HepG2 (cell line): ENCODE measurements around the gene SLC6A8. TPM values are rescaled to one million over a fixed set of nuclear protein-coding genes. Genes with fewer than 3 reads are reported as not detected.

Source experiments
- DR1 ChIP-seq: sonication (generic); formaldehyde crosslinking; IDR thresholded peaks from 2 replicates; pipeline ENCODE4 v1.8.0; 2021; ENCODE audit warnings: mild to moderate bottlenecking, missing genetic modification reagents, inconsistent platforms
- HNF4A ChIP-seq: sonication (generic); formaldehyde crosslinking; IDR thresholded peaks from 2 replicates; pipeline ENCODE4 v1.4.0; 2020; ENCODE audit warnings: missing genetic modification reagents
- HNRNPL ChIP-seq: fragments of 200-400 bp; formaldehyde crosslinking; IDR thresholded peaks from 2 replicates; pipeline ENCODE4 v1.6.1; 2017; ENCODE audit warnings: mild to moderate bottlenecking, low read depth, low read length
- RXRB ChIP-seq: IDR thresholded peaks from 2 replicates; pipeline ENCODE4 v1.6.1; 2016; ENCODE audit warnings: borderline replicate concordance, missing genetic modification reagents, missing compliant biosample characterization
- SAP130 ChIP-seq: IDR thresholded peaks from 2 replicates; pipeline ENCODE4 v1.6.1; 2016; ENCODE audit warnings: low read depth
- SOX6 ChIP-seq, 2 experiments: fragments of 450-650 bp in 1 of 2; sonication (generic) in 1 of 2; formaldehyde crosslinking in 1 of 2; IDR thresholded peaks; 2 replicates each; pipeline versions ENCODE4 v1.4.0 to v1.6.1; 2017 to 2020; ENCODE audit warnings: antibody characterized with exemption in 1 of 2, mild to moderate bottlenecking in 1 of 2, missing genetic modification reagents in 1 of 2
- TCF7 ChIP-seq: sonication (generic); IDR thresholded peaks from 2 replicates; pipeline ENCODE4 v1.6.1; 2016; ENCODE audit warnings: antibody characterized with exemption, low read depth
- TFAP4 ChIP-seq: sonication (generic); IDR thresholded peaks from 2 replicates; pipeline ENCODE4 v1.6.1; 2016; ENCODE audit warnings: low read depth, borderline replicate concordance
- ZC3H13 ChIP-seq: sonication (generic); formaldehyde crosslinking; IDR thresholded peaks from 2 replicates; pipeline ENCODE4 v1.8.1; 2023; ENCODE audit warnings: mild to moderate bottlenecking, missing genetic modification reagents, moderate library complexity
- polyA plus RNA-seq, 8 experiments: library from polyadenylated mRNA; depleted of rRNA in 3 of 8; stranded (reverse) in 7 of 8; unstranded in 1 of 8; fragments of >200 nt; fragmentation: Illumina TruSeq in 4 of 8; extraction: Trizol in 4 of 8; gene quantifications; 2 replicates each; pipeline versions ENCODE4 v1.2.1 to v1.2.3, GENCODE V29; 2011 to 2016; ENCODE audit warnings: low read depth in 4 of 8, missing spikeins in 1 of 8, mixed read lengths in 1 of 8; ENCODE audit not compliant: insufficient read depth in 1 of 8
- total RNA-seq, 5 experiments: library from RNA; depleted of rRNA; stranded (reverse); fragments of >200 nt; fragmentation: Illumina TruSeq; extraction: Trizol; gene quantifications; 2 replicates each; pipeline ENCODE4 v1.2.3, GENCODE V29; 2016; ENCODE audit warnings: low read depth in 1 of 5
- TF ChIP-seq, protein P1 (sequence below): sonication (generic); formaldehyde crosslinking; IDR thresholded peaks from 2 replicates; pipeline ENCODE4 v1.5.1; 2020; ENCODE audit warnings: missing genetic modification reagents, mild to moderate bottlenecking, borderline replicate concordance
- TF ChIP-seq, protein P2 (sequence below): IDR thresholded peaks from 2 replicates; pipeline ENCODE4 v1.6.1; 2018; ENCODE audit warnings: missing genetic modification reagents, mild to moderate bottlenecking, missing compliant biosample characterization
- TF ChIP-seq, protein P3 (sequence below): sonication (generic); formaldehyde crosslinking; IDR thresholded peaks from 2 replicates; pipeline ENCODE4 v1.4.0; 2020; ENCODE audit warnings: missing genetic modification reagents, borderline replicate concordance
- TF ChIP-seq, protein P4 (sequence below): sonication (generic); formaldehyde crosslinking; conservative IDR thresholded peaks from 2 replicates; pipeline ENCODE4 v1.4.0; 2020; ENCODE audit warnings: mild to moderate bottlenecking, missing genetic modification reagents, moderate library complexity

The SLC6A8 gene
- total and polyA plus RNA-seq, 2 of the 13 experiments (the other 11 are each of a cell fraction or from before 2014, with no cell fraction given), result 13.9 to 176 TPM

DNA sequence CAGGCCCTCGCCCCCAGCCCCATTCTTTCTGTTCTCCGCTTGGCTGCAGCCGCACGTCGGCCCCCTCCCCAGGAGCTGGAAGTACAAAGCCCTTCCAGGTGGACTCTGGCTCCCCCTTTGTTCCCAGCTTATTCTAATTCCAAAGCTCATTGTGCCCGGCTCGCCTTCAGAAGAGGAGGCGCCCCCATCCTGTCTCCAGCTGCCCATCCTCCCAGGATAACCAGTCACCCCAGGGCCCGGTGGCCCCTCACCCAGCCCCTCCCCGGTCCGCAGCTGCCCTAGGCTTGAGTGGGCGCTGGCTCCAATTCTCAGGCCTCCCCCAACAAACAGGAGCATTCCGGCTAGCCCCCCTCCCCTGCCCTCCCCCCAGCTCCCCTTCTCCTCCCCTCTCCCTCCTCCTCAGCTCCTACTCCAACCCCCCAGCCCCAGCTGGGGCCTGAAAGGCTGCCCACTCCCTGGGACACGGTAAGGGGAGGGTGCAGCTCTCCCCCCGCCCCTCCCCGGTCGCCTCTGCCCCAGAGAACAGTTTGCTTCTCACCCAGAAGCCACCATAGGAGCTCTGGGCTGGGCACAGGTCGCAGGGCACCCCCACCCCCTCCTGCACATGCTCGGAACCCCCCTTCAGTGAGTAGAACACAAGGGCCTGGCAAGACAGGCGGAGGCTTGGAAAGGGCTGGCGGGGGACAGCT, 3.1 kb upstream of the SLC6A8 start (continued):
- TF ChIP-seq, protein P1, sequence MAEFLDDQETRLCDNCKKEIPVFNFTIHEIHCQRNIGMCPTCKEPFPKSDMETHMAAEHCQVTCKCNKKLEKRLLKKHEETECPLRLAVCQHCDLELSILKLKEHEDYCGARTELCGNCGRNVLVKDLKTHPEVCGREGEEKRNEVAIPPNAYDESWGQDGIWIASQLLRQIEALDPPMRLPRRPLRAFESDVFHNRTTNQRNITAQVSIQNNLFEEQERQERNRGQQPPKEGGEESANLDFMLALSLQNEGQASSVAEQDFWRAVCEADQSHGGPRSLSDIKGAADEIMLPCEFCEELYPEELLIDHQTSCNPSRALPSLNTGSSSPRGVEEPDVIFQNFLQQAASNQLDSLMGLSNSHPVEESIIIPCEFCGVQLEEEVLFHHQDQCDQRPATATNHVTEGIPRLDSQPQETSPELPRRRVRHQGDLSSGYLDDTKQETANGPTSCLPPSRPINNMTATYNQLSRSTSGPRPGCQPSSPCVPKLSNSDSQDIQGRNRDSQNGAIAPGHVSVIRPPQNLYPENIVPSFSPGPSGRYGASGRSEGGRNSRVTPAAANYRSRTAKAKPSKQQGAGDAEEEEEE, result no peak
- TF ChIP-seq HNRNPL, result peak; percentile 72; the same call in 1 of the 2 replicates
- TF ChIP-seq SOX6 (IDR thresholded peaks at IDR 0.05), result no peak
- peak; percentile 76 for TF ChIP-seq SOX6 (CRISPR knock-in tag; IDR thresholded peaks at IDR 0.05)
- TF ChIP-seq, protein P2, sequence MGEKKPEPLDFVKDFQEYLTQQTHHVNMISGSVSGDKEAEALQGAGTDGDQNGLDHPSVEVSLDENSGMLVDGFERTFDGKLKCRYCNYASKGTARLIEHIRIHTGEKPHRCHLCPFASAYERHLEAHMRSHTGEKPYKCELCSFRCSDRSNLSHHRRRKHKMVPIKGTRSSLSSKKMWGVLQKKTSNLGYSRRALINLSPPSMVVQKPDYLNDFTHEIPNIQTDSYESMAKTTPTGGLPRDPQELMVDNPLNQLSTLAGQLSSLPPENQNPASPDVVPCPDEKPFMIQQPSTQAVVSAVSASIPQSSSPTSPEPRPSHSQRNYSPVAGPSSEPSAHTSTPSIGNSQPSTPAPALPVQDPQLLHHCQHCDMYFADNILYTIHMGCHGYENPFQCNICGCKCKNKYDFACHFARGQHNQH, result no peak
- TF ChIP-seq TFAP4, result 0 out of 2 replicates have a peak, but pooled peaks have one; percentile 7
- TF ChIP-seq HNF4A (CRISPR knock-in tag), result no peak
- no peak for TF ChIP-seq RXRB
- peak; percentile 35; the same call in 1 of the 2 replicates for TF ChIP-seq SAP130 (CRISPR knock-in tag)
- 0 out of 2 replicates have a peak, but pooled peaks have one; percentile 40 for TF ChIP-seq ZC3H13 (CRISPR knock-in tag)
- TF ChIP-seq TCF7, result 0 out of 2 replicates have a peak, but pooled peaks have one; percentile 28
- TF ChIP-seq, protein P3, sequence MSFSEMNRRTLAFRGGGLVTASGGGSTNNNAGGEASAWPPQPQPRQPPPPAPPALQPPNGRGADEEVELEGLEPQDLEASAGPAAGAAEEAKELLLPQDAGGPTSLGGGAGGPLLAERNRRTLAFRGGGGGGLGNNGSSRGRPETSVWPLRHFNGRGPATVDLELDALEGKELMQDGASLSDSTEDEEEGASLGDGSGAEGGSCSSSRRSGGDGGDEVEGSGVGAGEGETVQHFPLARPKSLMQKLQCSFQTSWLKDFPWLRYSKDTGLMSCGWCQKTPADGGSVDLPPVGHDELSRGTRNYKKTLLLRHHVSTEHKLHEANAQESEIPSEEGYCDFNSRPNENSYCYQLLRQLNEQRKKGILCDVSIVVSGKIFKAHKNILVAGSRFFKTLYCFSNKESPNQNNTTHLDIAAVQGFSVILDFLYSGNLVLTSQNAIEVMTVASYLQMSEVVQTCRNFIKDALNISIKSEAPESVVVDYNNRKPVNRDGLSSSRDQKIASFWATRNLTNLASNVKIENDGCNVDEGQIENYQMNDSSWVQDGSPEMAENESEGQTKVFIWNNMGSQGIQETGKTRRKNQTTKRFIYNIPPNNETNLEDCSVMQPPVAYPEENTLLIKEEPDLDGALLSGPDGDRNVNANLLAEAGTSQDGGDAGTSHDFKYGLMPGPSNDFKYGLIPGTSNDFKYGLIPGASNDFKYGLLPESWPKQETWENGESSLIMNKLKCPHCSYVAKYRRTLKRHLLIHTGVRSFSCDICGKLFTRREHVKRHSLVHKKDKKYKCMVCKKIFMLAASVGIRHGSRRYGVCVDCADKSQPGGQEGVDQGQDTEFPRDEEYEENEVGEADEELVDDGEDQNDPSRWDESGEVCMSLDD (CRISPR knock-in tag), result 0 out of 2 replicates have a peak, but pooled peaks have one; percentile 59
- no peak for TF ChIP-seq DR1 (CRISPR knock-in tag)
- TF ChIP-seq, protein P4, sequence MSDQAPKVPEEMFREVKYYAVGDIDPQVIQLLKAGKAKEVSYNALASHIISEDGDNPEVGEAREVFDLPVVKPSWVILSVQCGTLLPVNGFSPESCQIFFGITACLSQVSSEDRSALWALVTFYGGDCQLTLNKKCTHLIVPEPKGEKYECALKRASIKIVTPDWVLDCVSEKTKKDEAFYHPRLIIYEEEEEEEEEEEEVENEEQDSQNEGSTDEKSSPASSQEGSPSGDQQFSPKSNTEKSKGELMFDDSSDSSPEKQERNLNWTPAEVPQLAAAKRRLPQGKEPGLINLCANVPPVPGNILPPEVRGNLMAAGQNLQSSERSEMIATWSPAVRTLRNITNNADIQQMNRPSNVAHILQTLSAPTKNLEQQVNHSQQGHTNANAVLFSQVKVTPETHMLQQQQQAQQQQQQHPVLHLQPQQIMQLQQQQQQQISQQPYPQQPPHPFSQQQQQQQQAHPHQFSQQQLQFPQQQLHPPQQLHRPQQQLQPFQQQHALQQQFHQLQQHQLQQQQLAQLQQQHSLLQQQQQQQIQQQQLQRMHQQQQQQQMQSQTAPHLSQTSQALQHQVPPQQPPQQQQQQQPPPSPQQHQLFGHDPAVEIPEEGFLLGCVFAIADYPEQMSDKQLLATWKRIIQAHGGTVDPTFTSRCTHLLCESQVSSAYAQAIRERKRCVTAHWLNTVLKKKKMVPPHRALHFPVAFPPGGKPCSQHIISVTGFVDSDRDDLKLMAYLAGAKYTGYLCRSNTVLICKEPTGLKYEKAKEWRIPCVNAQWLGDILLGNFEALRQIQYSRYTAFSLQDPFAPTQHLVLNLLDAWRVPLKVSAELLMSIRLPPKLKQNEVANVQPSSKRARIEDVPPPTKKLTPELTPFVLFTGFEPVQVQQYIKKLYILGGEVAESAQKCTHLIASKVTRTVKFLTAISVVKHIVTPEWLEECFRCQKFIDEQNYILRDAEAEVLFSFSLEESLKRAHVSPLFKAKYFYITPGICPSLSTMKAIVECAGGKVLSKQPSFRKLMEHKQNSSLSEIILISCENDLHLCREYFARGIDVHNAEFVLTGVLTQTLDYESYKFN (CRISPR knock-in tag), result peak; percentile 68
